ENCODE data around the gene CRYL1.

Gene CRYL1

DNA sequence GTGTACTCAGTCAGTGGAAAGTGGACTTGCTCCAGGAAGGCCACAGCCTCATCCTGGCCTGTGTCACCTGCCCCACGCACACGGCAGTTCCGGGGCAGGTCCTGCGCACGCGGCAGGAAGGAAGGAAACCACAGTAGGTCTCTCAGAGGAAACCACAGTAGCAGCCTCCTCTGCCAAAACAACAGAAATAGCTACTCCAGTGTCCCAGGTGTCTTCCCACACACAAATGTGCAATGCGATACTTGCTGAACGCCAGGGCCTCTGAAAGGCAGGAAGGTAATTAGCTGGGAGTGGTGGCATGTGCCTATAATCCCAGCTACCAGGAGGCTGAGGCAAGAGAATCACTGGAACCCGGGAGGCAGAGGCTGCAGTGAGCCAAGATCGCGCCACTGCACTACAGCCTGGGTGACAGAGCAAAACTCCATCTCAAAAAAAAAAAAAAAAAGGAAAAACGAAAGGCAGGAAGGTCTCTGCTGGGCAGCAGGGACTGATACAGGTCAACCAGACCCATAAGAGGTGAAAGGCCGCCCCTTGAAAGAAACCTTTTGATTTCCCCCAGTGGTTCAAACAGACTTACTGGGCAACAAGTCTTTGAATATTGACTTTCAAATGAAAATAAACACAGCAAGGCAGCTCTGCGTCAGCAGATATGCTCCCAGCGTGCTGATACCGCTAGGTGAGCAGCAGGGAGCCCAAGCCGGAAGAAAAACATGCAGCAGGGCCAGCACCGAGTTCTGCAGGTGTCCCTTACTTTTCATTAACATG is 49.5 kb downstream of the CRYL1 start:
- TF ChIP-seq, protein P1, sequence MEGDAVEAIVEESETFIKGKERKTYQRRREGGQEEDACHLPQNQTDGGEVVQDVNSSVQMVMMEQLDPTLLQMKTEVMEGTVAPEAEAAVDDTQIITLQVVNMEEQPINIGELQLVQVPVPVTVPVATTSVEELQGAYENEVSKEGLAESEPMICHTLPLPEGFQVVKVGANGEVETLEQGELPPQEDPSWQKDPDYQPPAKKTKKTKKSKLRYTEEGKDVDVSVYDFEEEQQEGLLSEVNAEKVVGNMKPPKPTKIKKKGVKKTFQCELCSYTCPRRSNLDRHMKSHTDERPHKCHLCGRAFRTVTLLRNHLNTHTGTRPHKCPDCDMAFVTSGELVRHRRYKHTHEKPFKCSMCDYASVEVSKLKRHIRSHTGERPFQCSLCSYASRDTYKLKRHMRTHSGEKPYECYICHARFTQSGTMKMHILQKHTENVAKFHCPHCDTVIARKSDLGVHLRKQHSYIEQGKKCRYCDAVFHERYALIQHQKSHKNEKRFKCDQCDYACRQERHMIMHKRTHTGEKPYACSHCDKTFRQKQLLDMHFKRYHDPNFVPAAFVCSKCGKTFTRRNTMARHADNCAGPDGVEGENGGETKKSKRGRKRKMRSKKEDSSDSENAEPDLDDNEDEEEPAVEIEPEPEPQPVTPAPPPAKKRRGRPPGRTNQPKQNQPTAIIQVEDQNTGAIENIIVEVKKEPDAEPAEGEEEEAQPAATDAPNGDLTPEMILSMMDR (IDR thresholded peaks at IDR 0.05; ENCODE audit: extremely low read depth, missing control alignments), result no peak
- peak; percentile 71 for DNase-seq (ENCODE audit: low spot score)

DNA sequence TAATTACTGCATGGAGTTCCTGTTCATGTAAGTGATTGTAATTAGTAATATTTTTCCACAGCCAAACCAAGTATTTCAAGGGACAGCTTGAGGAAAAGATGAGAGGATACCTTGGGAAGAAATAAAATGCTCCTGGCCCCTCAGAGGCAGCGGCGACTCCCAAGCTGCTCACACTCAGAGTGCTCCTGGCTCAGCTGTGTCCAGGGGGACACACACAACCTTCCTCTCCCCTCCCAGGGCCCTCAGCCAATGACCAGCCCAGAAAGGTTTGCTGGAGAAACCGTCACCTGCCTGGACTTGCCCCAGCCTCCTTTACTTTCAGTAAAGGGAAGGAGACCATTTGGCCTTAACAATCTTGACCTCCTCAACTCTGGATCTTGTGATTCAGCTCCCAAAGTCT is 51.1 kb downstream of the CRYL1 start:
- DNase-seq (ENCODE audit: low spot score), result no peak
- TF ChIP-seq, protein P1 (IDR thresholded peaks at IDR 0.05; ENCODE audit: extremely low read depth, missing control alignments), result no peak

DNA sequence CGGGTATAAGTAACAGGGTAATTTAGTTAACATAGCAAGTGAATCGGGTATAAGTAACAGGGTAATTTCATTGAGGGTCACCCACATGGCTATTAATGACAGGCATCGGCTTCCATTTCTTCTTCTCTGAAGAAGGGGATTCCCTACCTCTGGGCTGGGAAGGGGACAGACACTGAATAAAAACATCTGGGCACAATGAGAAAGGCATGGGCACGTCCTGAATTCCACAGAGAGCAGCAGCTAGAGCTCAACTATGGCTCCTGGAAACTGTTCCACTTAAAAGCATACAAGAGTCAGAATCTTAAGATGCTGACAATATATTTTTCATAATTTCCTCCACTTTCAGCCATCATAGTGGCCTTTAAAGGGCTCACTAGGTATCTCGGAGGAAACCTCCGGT is 51.8 kb downstream of the CRYL1 start:
- no peak for DNase-seq (ENCODE audit: low spot score)
- TF ChIP-seq, protein P1 (IDR thresholded peaks at IDR 0.05; ENCODE audit: extremely low read depth, missing control alignments), result no peak

DNA sequence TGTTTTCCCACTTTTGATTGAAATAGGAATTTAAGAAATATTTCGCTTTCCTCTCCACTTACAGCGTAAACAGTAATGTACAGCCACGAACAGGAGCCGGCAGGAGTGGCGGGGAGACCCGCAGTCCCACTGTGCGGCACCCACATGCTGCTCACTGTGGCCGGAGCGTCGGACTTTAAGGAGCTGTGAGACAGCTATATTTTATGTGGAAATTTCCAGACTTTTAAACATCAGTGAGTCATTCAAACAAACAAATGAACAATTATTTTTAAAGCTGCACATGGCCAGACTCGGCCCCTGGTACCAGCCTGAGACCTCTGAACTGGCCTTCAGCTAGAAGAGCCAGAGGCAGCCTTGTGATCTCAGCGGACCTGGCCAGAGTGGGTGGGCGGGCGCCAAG is 52.5 kb downstream of the CRYL1 start:
- no peak for DNase-seq (ENCODE audit: low spot score)

DNA sequence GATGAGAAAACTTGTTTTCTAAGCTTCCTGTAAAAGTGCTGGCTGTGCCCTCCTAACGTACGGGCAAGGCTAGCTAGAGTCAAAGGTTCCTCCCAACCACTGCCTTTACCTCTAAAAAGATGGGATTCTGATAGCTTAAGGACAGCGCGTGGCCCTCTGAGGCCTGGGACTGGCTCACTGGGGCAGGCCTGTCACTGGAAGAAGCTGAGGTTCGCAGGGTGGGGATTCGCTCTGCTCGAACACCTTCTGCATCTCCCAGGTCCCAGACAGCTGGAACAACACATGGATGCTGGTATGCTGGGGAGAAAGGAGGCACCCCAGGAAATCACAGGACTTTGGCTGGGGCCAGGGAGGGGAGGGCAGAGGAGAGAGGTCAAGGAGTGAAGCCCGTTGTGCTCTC is 53.1 kb downstream of the CRYL1 start:
- no peak for DNase-seq (ENCODE audit: low spot score)
- TF ChIP-seq, protein P1 (IDR thresholded peaks at IDR 0.05; ENCODE audit: extremely low read depth, missing control alignments), result no peak

More for the DNA sequence above, 52.5 kb downstream of the CRYL1 start:
- TF ChIP-seq, protein P1 (IDR thresholded peaks at IDR 0.05; ENCODE audit: extremely low read depth, missing control alignments), result no peak

DNA sequence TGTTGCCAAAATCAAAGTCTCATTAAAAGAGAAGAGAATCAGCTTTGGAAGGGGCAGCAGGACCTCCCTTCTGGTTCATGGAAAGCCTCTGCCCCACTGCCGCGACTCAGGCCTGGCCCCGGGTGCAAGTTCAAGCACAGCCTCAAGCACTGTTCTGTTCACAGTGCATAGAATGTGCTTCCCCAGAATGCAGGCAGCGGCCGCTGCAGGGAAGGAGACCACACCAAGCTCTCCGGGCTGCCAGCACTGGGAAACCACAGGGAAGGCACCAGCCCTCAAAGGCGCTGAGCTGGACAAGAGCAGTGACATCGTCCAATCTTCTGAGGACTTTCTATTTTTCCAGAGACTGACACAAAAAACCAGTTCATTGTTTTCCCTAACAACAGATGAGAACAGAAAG is 55.5 kb downstream of the CRYL1 start:
- TF ChIP-seq, protein P1 (IDR thresholded peaks at IDR 0.05; ENCODE audit: extremely low read depth, missing control alignments), result no peak
- no peak for DNase-seq (ENCODE audit: low spot score)

DNA sequence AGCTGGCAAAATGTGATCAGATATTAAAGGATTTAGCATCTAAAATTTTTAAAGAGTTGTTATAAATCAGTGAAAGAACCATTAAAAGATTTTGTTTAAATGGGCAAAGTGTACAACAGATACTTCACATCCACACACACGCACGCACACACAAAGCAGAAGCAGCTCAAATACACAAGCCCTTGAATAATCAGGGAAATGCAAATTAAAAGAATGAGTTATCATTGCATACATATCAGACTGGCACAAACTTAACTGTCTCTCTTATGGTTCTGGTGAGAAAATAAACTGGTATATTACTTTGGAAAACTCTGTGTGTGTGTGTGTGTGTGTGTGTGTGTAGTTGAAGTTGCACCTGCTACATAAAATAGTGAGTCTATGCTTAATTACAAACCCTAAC is 59.3 kb downstream of the CRYL1 start:
- TF ChIP-seq, protein P1 (IDR thresholded peaks at IDR 0.05; ENCODE audit: extremely low read depth, missing control alignments), result no peak
- no peak for DNase-seq (ENCODE audit: low spot score)
